GM19193 (cell line): Measurements from ENCODE around the gene PLA2G4F.

Experiments used
- POLR2A ChIP-seq: IDR thresholded peaks from 4 replicates; pipeline ENCODE4 v1.6.1; 2011; ENCODE audit not compliant: insufficient read depth, insufficient read length; ENCODE audit errors: extremely low read depth

The PLA2G4F gene

DNA sequence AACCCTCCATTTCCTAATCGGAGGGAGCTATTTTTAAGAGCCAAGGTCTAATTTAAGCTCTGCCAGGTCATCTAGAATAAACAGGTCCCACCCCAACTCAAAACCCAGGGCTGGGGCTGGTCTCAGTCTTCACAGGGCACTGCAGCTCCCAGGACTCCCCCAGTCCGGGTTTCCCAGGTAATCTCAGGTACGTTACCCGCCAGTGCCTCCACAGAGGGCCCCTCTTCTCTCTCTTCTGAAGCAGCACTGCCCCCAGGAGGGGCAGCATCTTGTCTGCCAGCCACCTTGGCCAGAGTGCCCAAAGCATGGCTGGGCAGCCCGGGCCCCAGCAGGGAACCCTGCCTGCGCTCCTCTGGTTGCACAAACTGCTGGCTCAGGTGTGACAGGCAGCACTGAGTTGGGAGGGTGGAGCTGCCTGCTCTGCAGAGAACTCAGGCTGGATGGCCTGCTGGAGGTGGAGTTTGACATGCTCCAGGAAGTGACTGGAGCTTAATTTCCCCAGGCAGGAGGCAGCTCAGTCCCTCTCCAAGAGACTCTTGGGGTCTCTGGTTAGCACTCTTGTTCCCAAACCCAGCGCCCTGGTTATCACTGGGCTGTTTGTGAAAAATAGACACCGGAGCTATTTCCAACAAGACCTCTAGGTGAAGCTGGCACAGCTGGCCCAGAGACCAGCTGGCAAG, at the start of gene PLA2G4F:
Gene PLA2G4F (minus strand): TSS at position 394 of the 680 bp plus-strand sequence. CDS start 87 bp downstream, at position 307.
- TF ChIP-seq POLR2A, result no peak

DNA sequence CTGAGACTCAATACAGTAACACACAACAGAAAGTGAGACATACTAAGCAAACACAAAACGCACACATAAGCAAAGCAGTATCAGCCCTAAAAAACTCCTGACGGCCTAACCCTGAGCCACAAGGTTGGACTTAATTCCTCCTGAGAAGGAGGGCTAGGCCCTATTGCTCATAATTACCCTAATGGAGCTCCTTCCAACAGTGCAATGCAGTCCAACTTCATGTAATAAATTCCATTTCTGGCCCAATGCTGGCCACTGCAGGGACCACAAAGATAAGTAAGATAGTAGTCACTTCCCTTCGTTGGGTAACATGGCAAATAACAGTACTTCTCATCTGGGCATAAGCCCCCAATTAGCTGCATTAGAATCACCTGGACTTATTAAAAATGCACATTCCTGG, 47.5 kb upstream of the PLA2G4F start:
- TF ChIP-seq POLR2A, result no peak

GRCh38 chr15:42202653-42203052, 46.2 kb upstream of the PLA2G4F start:
- no peak for TF ChIP-seq POLR2A

GRCh38 chr15:42201801-42202200, 45.4 kb upstream of the PLA2G4F start:
- no peak for TF ChIP-seq POLR2A

DNA sequence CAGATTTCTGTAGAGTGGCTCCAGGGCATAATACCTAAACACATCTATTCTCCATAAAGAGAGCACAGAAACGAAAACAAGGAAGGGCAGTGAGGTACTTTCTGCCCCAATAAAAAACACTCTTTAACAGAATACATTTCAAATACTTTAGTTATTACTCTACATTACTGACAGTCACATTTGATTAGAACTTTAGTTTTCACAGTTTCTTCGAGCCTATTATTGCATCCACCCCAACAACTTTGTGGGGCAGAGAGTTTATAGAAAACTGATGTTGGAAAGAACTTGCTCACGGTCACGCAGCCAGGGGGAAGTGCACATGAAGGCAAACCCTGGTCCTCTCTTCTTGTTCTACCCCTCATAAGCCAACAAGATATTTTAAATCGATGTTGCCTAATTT, 42.7 kb upstream of the PLA2G4F start:
- no peak for TF ChIP-seq POLR2A

DNA sequence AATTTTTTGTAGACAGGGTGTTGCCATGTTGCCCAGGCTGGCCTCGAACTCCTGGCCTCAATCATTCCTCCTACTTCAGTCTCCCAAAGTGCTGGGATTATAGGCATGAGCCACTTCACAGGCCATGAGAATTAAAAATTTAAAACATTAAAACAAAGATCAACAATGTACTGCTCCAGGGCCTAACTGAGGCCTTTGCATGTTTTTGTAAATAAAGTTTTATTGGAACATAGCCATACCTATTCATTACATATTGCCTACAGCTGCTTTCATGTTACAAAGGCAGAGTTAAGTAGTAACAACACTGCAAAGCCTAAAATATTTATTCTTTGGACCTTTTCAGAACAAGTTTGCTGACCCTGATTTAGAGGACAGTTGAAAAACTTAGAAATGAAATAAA, 42.1 kb upstream of the PLA2G4F start:
- no peak for TF ChIP-seq POLR2A

GRCh38 chr15:42194513-42194912, 38.1 kb upstream of the PLA2G4F start:
- no peak for TF ChIP-seq POLR2A

DNA sequence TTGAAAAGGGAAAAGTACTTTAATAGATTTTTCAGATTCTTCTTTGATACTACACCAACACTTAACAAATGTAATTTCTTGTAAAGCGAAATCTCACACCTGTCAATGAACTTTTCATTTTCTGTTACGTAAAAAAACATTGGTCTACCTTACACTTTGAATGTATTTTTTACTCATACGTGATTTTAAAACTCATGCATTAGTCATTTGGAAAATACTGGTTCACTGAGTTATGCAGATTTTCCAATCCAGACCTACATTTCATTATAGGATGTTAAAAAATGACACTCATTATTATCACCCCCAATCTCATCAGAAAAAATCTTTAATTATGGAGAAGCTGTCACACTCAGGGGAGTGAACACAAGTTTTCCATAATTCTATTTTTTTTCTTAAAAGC, 36.9 kb upstream of the PLA2G4F start:
- TF ChIP-seq POLR2A, result no peak

- no peak for TF ChIP-seq POLR2A
Measured at GRCh38 chr15:42191610-42192346, 35.3 kb upstream of the PLA2G4F start.

DNA sequence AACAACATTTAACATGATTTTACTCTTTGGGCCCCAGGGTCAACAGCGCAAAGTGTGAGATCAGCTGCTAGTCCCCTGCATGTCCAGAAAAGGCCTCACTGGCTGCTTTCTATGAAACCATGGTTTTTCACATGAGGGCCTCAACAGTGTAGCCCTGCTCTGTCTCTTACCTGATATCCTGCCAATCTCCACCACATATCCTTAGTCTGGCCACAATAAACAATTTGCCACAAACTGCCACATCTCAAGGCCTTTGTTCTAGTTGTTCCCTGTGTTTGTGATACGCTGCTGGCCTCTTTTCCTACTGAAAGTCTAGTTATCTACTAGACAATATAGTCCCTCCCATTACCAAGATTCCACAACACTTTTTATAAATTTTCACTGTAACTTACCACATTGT, 33.9 kb upstream of the PLA2G4F start:
- no peak for TF ChIP-seq POLR2A

DNA sequence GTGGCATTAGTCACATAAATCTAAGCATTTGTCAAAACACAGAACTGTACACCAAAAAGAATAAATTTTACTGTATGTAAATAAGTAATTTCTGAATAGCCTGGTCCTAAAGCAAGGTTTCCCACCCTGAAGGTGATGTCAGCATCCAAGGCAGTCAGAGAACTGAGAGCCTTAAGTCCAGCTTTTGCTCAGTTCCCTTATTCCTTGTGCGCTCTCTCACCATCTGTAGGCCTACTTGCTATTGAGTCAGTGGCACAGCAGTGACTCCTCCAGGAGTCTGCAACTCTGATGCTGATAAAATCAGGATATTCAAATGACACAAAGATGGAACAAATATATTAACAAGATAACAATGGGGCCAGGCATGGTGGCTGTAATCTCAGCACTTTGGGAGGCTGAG, 29.4 kb upstream of the PLA2G4F start:
- TF ChIP-seq POLR2A, result no peak

GRCh38 chr15:42184736-42185135, 28.3 kb upstream of the PLA2G4F start:
- TF ChIP-seq POLR2A, result no peak

DNA sequence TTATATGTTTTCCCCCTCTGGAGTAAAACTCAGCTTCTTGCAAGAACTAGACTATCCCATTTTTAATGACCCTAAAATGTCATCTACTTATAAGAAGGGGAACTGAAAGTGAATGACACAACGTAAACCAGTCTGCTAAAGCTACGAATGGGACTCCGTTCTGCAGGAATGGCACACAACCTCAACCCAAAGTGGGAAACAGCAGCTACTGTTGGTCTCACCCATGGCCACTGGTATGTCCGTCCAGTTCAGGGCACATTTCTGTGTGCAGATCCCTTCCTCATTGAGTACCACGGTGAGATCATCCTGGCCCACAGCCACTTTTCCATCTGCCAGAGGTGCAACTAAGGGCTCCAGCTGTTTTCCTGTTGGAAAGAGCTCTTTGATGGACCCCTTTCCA, 27.9 kb upstream of the PLA2G4F start:
- TF ChIP-seq POLR2A, result no peak

DNA sequence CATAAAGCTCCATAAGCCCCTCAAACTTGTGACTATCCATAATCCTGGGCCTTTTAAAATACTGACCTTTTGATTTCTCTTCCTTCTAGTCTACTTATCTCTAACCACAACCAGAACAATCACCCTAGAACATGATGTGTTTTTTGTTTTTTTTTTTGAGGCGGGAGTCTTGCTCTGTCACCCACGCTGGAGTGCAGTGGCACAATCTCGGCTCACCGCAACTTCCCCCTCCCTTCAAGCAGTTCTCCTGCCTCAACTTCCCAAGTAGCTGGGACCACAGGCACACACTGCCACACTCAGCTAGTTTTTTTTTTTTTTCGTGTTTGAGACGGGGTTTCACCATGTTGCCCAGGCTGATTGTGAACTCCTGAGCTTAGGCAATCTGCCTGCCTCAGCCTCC, 26.5 kb upstream of the PLA2G4F start:
- TF ChIP-seq POLR2A, result no peak

DNA sequence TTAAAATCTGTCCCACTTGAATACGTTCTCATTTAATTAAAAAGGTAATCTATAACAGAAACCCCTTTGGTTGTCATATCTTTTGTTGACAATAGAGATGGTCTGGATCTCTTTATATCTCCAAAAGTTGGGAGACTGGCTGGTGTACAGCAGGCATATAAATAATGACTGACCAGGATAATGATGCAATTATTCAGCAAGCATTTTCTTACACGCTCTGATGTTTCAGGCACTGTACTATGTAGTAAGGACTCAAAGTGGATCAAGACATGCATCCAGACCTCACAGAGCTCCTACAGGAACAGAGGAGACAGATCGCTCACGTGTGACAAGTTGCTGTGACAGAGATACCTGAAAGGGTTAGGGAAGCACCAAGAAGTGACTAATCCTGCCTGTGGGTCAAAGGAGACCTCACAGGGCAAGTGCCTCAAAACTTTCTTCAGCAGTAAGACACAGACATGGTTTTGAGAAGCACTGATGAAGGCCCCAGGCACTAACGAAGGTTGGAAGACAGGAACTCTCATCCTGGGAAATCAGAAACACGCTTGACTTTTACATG, 26.0 kb upstream of the PLA2G4F start:
- no peak for TF ChIP-seq POLR2A

DNA sequence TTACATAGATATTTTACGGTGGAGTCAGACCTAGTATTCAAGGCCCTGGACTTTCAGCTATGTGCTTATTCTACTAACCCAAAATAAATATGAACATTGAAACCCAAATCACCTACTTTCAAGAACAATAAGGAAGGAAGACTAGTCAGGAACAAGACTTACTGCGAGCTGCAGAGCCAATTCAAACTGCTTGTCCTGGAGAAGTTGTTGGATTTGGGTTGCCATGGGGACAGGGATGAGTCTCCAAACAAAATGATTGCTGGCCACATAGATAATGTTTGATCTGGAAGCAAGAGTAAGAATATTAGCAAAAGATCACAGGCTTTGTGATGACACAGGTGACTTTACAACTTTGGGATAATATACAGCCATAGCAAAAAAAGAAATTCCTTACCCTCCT, 21.6 kb upstream of the PLA2G4F start:
- no peak for TF ChIP-seq POLR2A
